Lung (tissue), 12 donors: ENCODE data around the gene PLSCR5. TPM values are rescaled to one million over a fixed set of nuclear protein-coding genes. Genes with fewer than 3 reads are reported as not detected.

Experiments used
- ATAC-seq: fragments of 200-7000 bp; cut with Tn5 transposase; one replicate; pipeline ENCODE4 v1.9.1; 2020; ENCODE audit warnings: moderate number of reproducible peaks; ENCODE audit not compliant: insufficient read depth, low FRiP score
- DNase-seq, 3 donors: peaks; one replicate each; pipeline ENCODE4 v3.0.0-alpha.2; 2013 to 2017
- H3K27ac ChIP-seq, 2 donors: one replicate each; pipeline ENCODE4 v1.5.1; 2013; ENCODE audit warnings: mild to moderate bottlenecking in 2 of 2, moderate library complexity in 2 of 2, control low read depth in 1 of 2, inconsistent platforms in 1 of 2, low read depth in 1 of 2, low read length in 1 of 2
- H3K27me3 ChIP-seq, 3 donors: one replicate each; pipeline ENCODE4 v1.5.1; 2013; ENCODE audit warnings: low read length in 2 of 3; ENCODE audit not compliant: control insufficient read depth in 3 of 3, insufficient read depth in 3 of 3
- H3K36me3 ChIP-seq, 4 donors: one replicate each; pipeline ENCODE4 v1.5.1; 2013; ENCODE audit warnings: low read length in 4 of 4, mild to moderate bottlenecking in 1 of 4, moderate library complexity in 1 of 4; ENCODE audit not compliant: control insufficient read depth in 4 of 4, insufficient read depth in 4 of 4
- H3K4me1 ChIP-seq, 5 donors: one replicate each; pipeline ENCODE4 v1.5.1; 2013; ENCODE audit warnings: low read length in 5 of 5, mild to moderate bottlenecking in 2 of 5, moderate library complexity in 1 of 5; ENCODE audit not compliant: control insufficient read depth in 5 of 5, insufficient read depth in 5 of 5
- H3K4me3 ChIP-seq: one replicate; pipeline ENCODE4 v1.5.1; 2013; ENCODE audit warnings: mild to moderate bottlenecking, control low read depth, moderate library complexity
- H3K9ac ChIP-seq, 2 donors: one replicate each; pipeline ENCODE4 v1.5.1; 2013; ENCODE audit warnings: low read length in 2 of 2, control low read depth in 1 of 2; ENCODE audit not compliant: insufficient read depth in 1 of 2
- H3K9me3 ChIP-seq, 4 donors: one replicate each; pipeline ENCODE4 v1.5.1; 2013; ENCODE audit warnings: low read length in 3 of 4, mild to moderate bottlenecking in 1 of 4, moderate library complexity in 1 of 4; ENCODE audit not compliant: control insufficient read depth in 4 of 4, insufficient read depth in 3 of 4
- CTCF ChIP-seq: IDR thresholded peaks from 2 replicates; pipeline ENCODE4 v1.5.1; 2012; ENCODE audit warnings: mild to moderate bottlenecking; ENCODE audit errors: control extremely low read depth, extremely low read depth
- WGBS, 2 donors: extraction: QIAGEN DNeasy Blood & Tissue Kit; methylation state at CpG; one replicate each; pipeline ENCODE4 v1.1.7; 2013; 5-methylcytosine and 5-hydroxymethylcytosine counted together
- polyA plus RNA-seq, 2 donors: library from polyadenylated mRNA; stranded (reverse); fragments of 200-250 nt; gene quantifications; one replicate each; pipeline ENCODE4 v1.2.1, GENCODE V29; 2013
- total RNA-seq, 2 donors: library from RNA; depleted of rRNA in 1 of 2; stranded (reverse); fragments of >200 nt in 1 of 2; gene quantifications; one replicate each; pipeline ENCODE4 v1.2.1, GENCODE V29; 2014 to 2021
- donor health status: control.
- donor health status: control.
- donor health status: Bipolar disorder and iron deficiency.
- donor health status: healthy.
- donor health status: DM: yes; HTN: yes; CAD: no.

PLSCR5 gene
- total and polyA plus RNA-seq, 4 donors: not detected

GRCh38 chr3:146555311-146555710 is 49.8 kb downstream of the PLSCR5 start:
- Histone ChIP-seq H3K36me3 (no peaks in the 10 kb centered on the region), H3K4me1 (no peaks in the 10 kb centered on the region), H3K9me3 (no peaks in the 10 kb centered on the region), H3K4me3 (no peak overlapping the region), H3K9ac (no peak overlapping the region), H3K27me3 (no peaks in the 10 kb centered on the region), H3K27ac (no peak overlapping the region)
- ATAC-seq (no peak), DNase-seq (no peak)
- TF ChIP-seq CTCF: no peak
- 96 to 98% methylated on average over 3 of the region's 3 CpGs for WGBS, 2 donors

GRCh38 chr3:146554151-146554760 is 50.9 kb downstream of the PLSCR5 start:
- DNase-seq (no peak), ATAC-seq (no peak)
- WGBS, 2 donors: 47 to 81% methylated on average over 7 of the region's 7 CpGs
- TF ChIP-seq CTCF: no peak
- Histone ChIP-seq H3K4me3 (no peak overlapping the region), H3K36me3 (no peaks in the 10 kb centered on the region), H3K27me3 (no peaks in the 10 kb centered on the region), H3K27ac (no peak overlapping the region), H3K9me3 (no peaks in the 10 kb centered on the region), H3K4me1 (no peaks in the 10 kb centered on the region), H3K9ac (no peak overlapping the region)

GRCh38 chr3:146550743-146551510 is 54.2 kb downstream of the PLSCR5 start:
- Histone ChIP-seq H3K9ac (no peak overlapping the region), H3K27me3 (no peaks in the 10 kb centered on the region), H3K9me3 (no peaks in the 10 kb centered on the region), H3K4me1 (peaks cover 0 to 3% (median 0%) of the 10 kb centered on the region in 5 donors), H3K36me3 (no peaks in the 10 kb centered on the region), H3K4me3 (no peak overlapping the region), H3K27ac (no peak overlapping the region)
- WGBS, 2 donors: 83 to 87% methylated on average over 5 of the region's 5 CpGs
- DNase-seq (no peak), ATAC-seq (no peak)
- TF ChIP-seq CTCF: no peak
